H1 (cell line): Measurements from ENCODE around the gene ARMC7. TPM values are rescaled to one million over a fixed set of nuclear protein-coding genes. Genes with fewer than 3 reads are reported as not detected.

Experiments
- MAX ChIP-seq: IDR thresholded peaks from 2 replicates; pipeline ENCODE4 v1.6.1; 2012; ENCODE audit warnings: inconsistent platforms
- polyA plus RNA-seq, 7 experiments: library from polyadenylated mRNA; depleted of rRNA in 3 of 7; stranded (reverse) in 5 of 7; unstranded in 2 of 7; fragments of >200 nt in 5 of 7; fragments of 200-250 nt in 2 of 7; gene quantifications; 1 replicate in 5 of 7; 2 replicates in 1 of 7; 4 replicates in 1 of 7; pipeline versions ENCODE4 v1.2.1 to v1.2.3, GENCODE V29; 2011 to 2013; ENCODE audit warnings: missing spikeins in 2 of 7, mixed read lengths in 2 of 7
- total RNA-seq: library from RNA; stranded (reverse); fragmentation: NEBNext Ultra II Directional; extraction: Animal tissue kit (Norgen Biotek cat#: 25700); gene quantifications from 2 replicates; pipeline ENCODE4 v1.2.1, GENCODE V29; 2021

Gene ARMC7
- total and polyA plus RNA-seq, 2 of the 8 experiments (the other 6 are each of a cell fraction or from before 2014, with no cell fraction given): 9.8 to 13.6 TPM

DNA sequence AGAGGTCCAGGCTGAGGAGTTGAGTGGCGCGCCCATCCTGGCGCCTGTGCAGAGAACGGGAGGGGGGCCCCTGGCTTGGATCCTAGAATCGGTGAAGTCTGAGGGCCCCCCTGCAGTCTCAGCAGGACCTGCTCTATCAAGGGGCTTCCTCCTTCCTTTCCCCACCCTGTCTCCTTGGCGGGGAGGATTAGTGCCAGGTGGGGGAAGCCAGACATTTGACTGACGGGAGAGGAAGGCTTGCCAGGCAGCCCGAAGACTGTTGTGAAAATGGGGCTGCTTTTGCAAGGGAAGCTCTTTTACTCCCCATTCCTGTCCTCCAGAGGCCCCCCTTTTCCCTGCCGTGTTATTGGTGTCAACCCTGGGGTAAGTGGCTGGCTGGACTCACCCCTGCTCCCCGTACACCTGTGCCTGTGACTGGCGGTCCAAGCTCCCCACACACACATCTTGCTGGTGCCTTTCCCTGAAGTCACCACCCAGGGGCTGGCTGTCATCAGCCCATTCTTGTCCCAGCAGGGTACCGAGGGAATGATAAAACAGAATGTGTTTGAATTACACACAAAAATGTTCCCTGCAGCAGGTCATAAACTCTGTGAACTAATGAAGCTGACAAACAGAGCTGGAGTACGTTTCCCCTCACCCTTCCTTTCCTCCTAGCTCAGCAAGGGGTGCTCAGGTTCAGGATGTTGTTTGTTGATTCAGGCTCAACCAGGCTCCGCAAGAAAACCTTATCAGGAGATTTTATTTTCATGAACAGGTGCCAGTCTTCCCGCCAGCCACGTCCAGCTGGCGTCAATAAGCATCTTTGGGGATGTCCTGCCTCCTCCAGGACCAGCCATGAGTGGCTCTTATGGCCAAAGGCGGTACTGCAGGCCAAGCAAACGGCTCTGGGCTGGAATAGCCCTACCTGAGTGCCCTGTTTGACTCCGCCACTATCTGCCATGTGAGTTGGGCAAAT is 4.4 kb upstream of the ARMC7 start (continued):
- 0 out of 2 replicates have a peak, but pooled peaks have one; percentile 17 for TF ChIP-seq MAX
